ENCODE measurements around the gene PSMA4. TPM values are rescaled to one million over a fixed set of nuclear protein-coding genes. Genes with fewer than 3 reads are reported as not detected.

The PSMA4 gene
- polyA plus RNA-seq, 1 of the 3 experiments (the other 2 are of a cell fraction): 212 TPM

DNA sequence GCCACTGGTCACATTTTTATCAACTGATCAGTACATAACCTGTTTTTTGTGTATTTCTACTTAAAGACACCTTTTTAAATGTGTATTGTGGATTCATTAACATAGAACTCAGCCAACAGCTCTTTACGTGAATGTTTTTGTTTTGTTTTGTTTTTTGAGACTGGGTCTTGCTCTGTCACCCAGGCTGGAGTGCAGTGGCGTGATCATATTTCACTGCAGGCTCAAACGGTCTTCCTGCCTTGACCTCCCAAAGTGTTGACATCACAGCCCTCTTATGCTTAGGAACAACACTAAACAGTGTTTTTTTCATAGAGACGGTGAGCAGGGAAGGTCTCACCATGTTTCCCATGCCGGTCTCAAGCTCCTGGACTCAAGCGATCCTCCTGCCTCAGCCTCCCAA is 9.9 kb downstream of the PSMA4 start:
- H3F3A ChIP-seq (replicated peaks; ENCODE audit: insufficient read depth): peaks cover 11% of the 10 kb centered on the region
- H2AFZ ChIP-seq (ENCODE audit: low read depth): no peak overlapping the region
- no peaks in the 10 kb centered on the region for H3K27me3 ChIP-seq (ENCODE audit: insufficient read depth)
- H3K9me2 ChIP-seq: no peaks in the 10 kb centered on the region
- H3K4me3 ChIP-seq (ENCODE audit: low read depth in 2 of 2, low read length in 1 of 2): no peak overlapping the region
- H3K4me1 ChIP-seq (ENCODE audit: control insufficient read depth in 1 of 2, insufficient read depth in 2 of 2, low read depth in 1 of 2, low read length in 1 of 2): no peaks in the 10 kb centered on the region
- POLR2A ChIA-PET: interaction anchor here (2.0 kb wide), 1 partner anchor 9 kb away, joined by 4 read pairs; no protein-coding TSS in a partner anchor
- no peaks in the 10 kb centered on the region for H3K9me3 ChIP-seq
- H4K20me1 ChIP-seq (ENCODE audit: insufficient read depth): no peaks in the 10 kb centered on the region
- H3K79me2 ChIP-seq (ENCODE audit: insufficient read depth): no peaks in the 10 kb centered on the region
- CTCF ChIA-PET: interaction anchor here (0.8 to 1.3 kb wide), 3 partner anchors 10 to 66 kb away, joined by 3 to 7 read pairs (median 4); partner anchors contain the start of gene PSMA4
- 87% methylated on average over 6 of the region's 6 CpGs for WGBS (ENCODE audit: low lambda C conversion rate)
- H3K27ac ChIP-seq (ENCODE audit: low read depth in 2 of 2, low read length in 1 of 2): no peak overlapping the region
- H3K36me3 ChIP-seq (replicated peaks in 1 of 2; ENCODE audit: control insufficient read depth in 1 of 2, insufficient read depth in 2 of 2, low read length in 1 of 2): peaks cover 47 to 53% of the 10 kb centered on the region in 2 experiments
- no peak overlapping the region for H3K4me2 ChIP-seq
- no peak overlapping the region for H3K9ac ChIP-seq
- TF ChIP-seq GATA2 (CRISPR knock-in tag; IDR thresholded peaks at IDR 0.05) (no peak), JUND (IDR thresholded peaks at IDR 0.05) (no peak), ELF1 (IDR thresholded peaks at IDR 0.05) (no peak), NFIC (IDR thresholded peaks at IDR 0.05; ENCODE audit: borderline replicate concordance) (no peak), FOSL2 (IDR thresholded peaks at IDR 0.05; ENCODE audit: borderline replicate concordance, low read depth) (no peak), YY1 (IDR thresholded peaks at IDR 0.05; ENCODE audit: low read depth) (no peak), FOXJ3 (CRISPR knock-in tag; IDR thresholded peaks at IDR 0.05) (no peak), RCOR1 (IDR thresholded peaks at IDR 0.05; ENCODE audit: low read length) (no peak)
- TF ChIP-seq, protein P1, sequence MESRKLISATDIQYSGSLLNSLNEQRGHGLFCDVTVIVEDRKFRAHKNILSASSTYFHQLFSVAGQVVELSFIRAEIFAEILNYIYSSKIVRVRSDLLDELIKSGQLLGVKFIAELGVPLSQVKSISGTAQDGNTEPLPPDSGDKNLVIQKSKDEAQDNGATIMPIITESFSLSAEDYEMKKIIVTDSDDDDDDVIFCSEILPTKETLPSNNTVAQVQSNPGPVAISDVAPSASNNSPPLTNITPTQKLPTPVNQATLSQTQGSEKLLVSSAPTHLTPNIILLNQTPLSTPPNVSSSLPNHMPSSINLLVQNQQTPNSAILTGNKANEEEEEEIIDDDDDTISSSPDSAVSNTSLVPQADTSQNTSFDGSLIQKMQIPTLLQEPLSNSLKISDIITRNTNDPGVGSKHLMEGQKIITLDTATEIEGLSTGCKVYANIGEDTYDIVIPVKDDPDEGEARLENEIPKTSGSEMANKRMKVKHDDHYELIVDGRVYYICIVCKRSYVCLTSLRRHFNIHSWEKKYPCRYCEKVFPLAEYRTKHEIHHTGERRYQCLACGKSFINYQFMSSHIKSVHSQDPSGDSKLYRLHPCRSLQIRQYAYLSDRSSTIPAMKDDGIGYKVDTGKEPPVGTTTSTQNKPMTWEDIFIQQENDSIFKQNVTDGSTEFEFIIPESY (IDR thresholded peaks at IDR 0.05; ENCODE audit: borderline replicate concordance, low read depth): no peak
- TF ChIP-seq, protein P2, sequence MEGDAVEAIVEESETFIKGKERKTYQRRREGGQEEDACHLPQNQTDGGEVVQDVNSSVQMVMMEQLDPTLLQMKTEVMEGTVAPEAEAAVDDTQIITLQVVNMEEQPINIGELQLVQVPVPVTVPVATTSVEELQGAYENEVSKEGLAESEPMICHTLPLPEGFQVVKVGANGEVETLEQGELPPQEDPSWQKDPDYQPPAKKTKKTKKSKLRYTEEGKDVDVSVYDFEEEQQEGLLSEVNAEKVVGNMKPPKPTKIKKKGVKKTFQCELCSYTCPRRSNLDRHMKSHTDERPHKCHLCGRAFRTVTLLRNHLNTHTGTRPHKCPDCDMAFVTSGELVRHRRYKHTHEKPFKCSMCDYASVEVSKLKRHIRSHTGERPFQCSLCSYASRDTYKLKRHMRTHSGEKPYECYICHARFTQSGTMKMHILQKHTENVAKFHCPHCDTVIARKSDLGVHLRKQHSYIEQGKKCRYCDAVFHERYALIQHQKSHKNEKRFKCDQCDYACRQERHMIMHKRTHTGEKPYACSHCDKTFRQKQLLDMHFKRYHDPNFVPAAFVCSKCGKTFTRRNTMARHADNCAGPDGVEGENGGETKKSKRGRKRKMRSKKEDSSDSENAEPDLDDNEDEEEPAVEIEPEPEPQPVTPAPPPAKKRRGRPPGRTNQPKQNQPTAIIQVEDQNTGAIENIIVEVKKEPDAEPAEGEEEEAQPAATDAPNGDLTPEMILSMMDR (IDR thresholded peaks at IDR 0.05): no peak
- TF ChIP-seq, protein P3, sequence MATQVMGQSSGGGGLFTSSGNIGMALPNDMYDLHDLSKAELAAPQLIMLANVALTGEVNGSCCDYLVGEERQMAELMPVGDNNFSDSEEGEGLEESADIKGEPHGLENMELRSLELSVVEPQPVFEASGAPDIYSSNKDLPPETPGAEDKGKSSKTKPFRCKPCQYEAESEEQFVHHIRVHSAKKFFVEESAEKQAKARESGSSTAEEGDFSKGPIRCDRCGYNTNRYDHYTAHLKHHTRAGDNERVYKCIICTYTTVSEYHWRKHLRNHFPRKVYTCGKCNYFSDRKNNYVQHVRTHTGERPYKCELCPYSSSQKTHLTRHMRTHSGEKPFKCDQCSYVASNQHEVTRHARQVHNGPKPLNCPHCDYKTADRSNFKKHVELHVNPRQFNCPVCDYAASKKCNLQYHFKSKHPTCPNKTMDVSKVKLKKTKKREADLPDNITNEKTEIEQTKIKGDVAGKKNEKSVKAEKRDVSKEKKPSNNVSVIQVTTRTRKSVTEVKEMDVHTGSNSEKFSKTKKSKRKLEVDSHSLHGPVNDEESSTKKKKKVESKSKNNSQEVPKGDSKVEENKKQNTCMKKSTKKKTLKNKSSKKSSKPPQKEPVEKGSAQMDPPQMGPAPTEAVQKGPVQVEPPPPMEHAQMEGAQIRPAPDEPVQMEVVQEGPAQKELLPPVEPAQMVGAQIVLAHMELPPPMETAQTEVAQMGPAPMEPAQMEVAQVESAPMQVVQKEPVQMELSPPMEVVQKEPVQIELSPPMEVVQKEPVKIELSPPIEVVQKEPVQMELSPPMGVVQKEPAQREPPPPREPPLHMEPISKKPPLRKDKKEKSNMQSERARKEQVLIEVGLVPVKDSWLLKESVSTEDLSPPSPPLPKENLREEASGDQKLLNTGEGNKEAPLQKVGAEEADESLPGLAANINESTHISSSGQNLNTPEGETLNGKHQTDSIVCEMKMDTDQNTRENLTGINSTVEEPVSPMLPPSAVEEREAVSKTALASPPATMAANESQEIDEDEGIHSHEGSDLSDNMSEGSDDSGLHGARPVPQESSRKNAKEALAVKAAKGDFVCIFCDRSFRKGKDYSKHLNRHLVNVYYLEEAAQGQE (IDR thresholded peaks at IDR 0.05; ENCODE audit: low read depth, low read length): no peak
- TF ChIP-seq, protein P4, sequence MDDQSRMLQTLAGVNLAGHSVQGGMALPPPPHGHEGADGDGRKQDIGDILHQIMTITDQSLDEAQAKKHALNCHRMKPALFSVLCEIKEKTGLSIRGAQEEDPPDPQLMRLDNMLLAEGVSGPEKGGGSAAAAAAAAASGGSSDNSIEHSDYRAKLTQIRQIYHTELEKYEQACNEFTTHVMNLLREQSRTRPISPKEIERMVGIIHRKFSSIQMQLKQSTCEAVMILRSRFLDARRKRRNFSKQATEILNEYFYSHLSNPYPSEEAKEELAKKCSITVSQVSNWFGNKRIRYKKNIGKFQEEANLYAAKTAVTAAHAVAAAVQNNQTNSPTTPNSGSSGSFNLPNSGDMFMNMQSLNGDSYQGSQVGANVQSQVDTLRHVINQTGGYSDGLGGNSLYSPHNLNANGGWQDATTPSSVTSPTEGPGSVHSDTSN (IDR thresholded peaks at IDR 0.05): no peak
- TF ChIP-seq, protein P5, sequence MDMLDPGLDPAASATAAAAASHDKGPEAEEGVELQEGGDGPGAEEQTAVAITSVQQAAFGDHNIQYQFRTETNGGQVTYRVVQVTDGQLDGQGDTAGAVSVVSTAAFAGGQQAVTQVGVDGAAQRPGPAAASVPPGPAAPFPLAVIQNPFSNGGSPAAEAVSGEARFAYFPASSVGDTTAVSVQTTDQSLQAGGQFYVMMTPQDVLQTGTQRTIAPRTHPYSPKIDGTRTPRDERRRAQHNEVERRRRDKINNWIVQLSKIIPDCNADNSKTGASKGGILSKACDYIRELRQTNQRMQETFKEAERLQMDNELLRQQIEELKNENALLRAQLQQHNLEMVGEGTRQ (IDR thresholded peaks at IDR 0.05; ENCODE audit: borderline replicate concordance, low read depth, low read length): no peak
- no peak for DNase-seq

Measured in SK-N-SH (cell line).